Chondrocyte (in vitro differentiated cells): ENCODE data around the gene SF3B5. TPM values are rescaled to one million over a fixed set of nuclear protein-coding genes. Genes with fewer than 3 reads are reported as not detected.

ENCODE experiments used
- DNase-seq: peaks from one replicate; pipeline ENCODE4 v3.0.0; 2021; ENCODE audit warnings: mixed read lengths, low spot score
- H3K27ac Mint-ChIP-seq: one replicate; pipeline ENCODE4 v1.8.0; 2021; ENCODE audit warnings: mild to moderate bottlenecking, moderate library complexity, mixed read lengths; ENCODE audit not compliant: unreplicated experiment
- H3K27me3 Mint-ChIP-seq: 2 replicates; pipeline ENCODE4 v1.8.0; 2021; ENCODE audit warnings: low read depth, mixed read lengths
- H3K36me3 Mint-ChIP-seq: 2 replicates; pipeline ENCODE4 v1.8.0; 2021; ENCODE audit warnings: low read depth, mixed read lengths
- H3K4me1 Mint-ChIP-seq: 2 replicates; pipeline ENCODE4 v1.8.0; 2021; ENCODE audit warnings: low read depth, mild to moderate bottlenecking, mixed read lengths
- H3K4me3 Mint-ChIP-seq: one replicate; pipeline ENCODE4 v1.8.0; 2021; ENCODE audit warnings: mild to moderate bottlenecking, moderate library complexity, mixed read lengths; ENCODE audit not compliant: unreplicated experiment
- H3K9me3 Mint-ChIP-seq: 2 replicates; pipeline ENCODE4 v1.8.0; 2021; ENCODE audit warnings: low read depth, mixed read lengths
- CTCF ChIP-seq: fragments of 200-600 bp; sonication (generic); IDR thresholded peaks from 2 replicates; pipeline ENCODE4 v1.5.0; 2021; ENCODE audit warnings: antibody characterized with exemption, mild to moderate bottlenecking, moderate library complexity
- total RNA-seq: library from RNA; stranded (reverse); gene quantifications from 3 replicates; pipeline ENCODE4 v1.2.1, GENCODE V29; 2021

Gene SF3B5
- total RNA-seq, 1 donor from 2014 or later, result 97.9 TPM

- no peak for TF ChIP-seq CTCF
- Mint-ChIP-seq H3K36me3 (peaks cover 2% of the 10 kb centered on the region), H3K27me3 (peaks cover 22% of the 10 kb centered on the region), H3K27ac (no peak overlapping the region), H3K4me1 (no peaks in the 10 kb centered on the region), H3K9me3 (no peaks in the 10 kb centered on the region), H3K4me3 (no peak overlapping the region)
- no peak for DNase-seq
Observed at GRCh38 chr6:144075187-144075586, 20.2 kb downstream of the SF3B5 start.

GRCh38 chr6:144073024-144073423 lies 22.3 kb downstream of the SF3B5 start:
- no peak for DNase-seq
- Mint-ChIP-seq H3K27me3 (peaks cover 31% of the 10 kb centered on the region), H3K4me1 (no peaks in the 10 kb centered on the region), H3K4me3 (no peak overlapping the region), H3K9me3 (no peaks in the 10 kb centered on the region), H3K27ac (no peak overlapping the region), H3K36me3 (no peaks in the 10 kb centered on the region)
- no peak for TF ChIP-seq CTCF

- Mint-ChIP-seq H3K4me1 (peaks cover 7% of the 10 kb centered on the region), H3K4me3 (no peak overlapping the region), H3K36me3 (no peaks in the 10 kb centered on the region), H3K27me3 (peaks cover 61% of the 10 kb centered on the region), H3K9me3 (no peaks in the 10 kb centered on the region), H3K27ac (no peak overlapping the region)
- no peak for DNase-seq
- TF ChIP-seq CTCF, result no peak
Observed at GRCh38 chr6:144069506-144069905, 25.9 kb downstream of the SF3B5 start.

GRCh38 chr6:144068794-144069193 lies 26.6 kb downstream of the SF3B5 start:
- peaks cover 59% of the 10 kb centered on the region for H3K27me3 Mint-ChIP-seq
- DNase-seq, result no peak
- peaks cover 7% of the 10 kb centered on the region for H3K4me1 Mint-ChIP-seq
- no peaks in the 10 kb centered on the region for H3K36me3 Mint-ChIP-seq
- TF ChIP-seq CTCF, result no peak
- H3K27ac Mint-ChIP-seq, result peak overlapping the region; percentile 10
- H3K9me3 Mint-ChIP-seq, result no peaks in the 10 kb centered on the region
- H3K4me3 Mint-ChIP-seq, result no peak overlapping the region

GRCh38 chr6:144066741-144067484 lies 28.5 kb downstream of the SF3B5 start:
- no peaks in the 10 kb centered on the region for H3K9me3 Mint-ChIP-seq
- no peak overlapping the region for H3K4me3 Mint-ChIP-seq
- H3K36me3 Mint-ChIP-seq, result no peaks in the 10 kb centered on the region
- peaks cover 17% of the 10 kb centered on the region for H3K4me1 Mint-ChIP-seq
- TF ChIP-seq CTCF, result no peak
- peaks cover 68% of the 10 kb centered on the region for H3K27me3 Mint-ChIP-seq
- DNase-seq, result no peak
- no peak overlapping the region for H3K27ac Mint-ChIP-seq
